GM19023 (cell line): ENCODE results near the gene NOS1AP.
"Not testable (repeated sequence)": the region's sequence is repeated elsewhere in the genome, so short reads cannot be mapped to it uniquely, and the experiment has no call there.

Experiments
- ATAC-seq: cut with Tn5 transposase; IDR thresholded peaks from one replicate; pipeline ENCODE4 v1.9.1; 2021; ENCODE audit warnings: mild to moderate bottlenecking, moderate library complexity; ENCODE audit not compliant: unreplicated experiment

NOS1AP gene

DNA sequence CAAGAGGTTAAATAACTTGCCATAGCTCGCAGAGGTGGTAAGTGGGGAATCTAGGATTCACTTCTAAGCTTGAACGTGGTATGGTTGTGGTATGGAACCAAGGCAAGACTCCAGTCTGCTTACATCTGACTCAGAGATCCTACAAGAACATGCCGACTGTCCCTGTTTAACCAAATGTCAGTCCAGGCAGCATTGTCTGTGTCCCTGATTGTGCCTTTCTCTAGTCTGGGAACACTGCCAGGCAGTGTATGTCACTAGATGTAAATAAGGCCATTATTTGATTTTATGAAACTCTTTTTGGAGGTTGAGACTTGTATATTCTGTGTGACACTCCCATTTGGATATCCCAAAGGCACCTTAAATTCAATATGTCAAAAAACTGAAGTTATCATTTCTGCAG is 96.0 kb downstream of the NOS1AP start:
- ATAC-seq = no peak

DNA sequence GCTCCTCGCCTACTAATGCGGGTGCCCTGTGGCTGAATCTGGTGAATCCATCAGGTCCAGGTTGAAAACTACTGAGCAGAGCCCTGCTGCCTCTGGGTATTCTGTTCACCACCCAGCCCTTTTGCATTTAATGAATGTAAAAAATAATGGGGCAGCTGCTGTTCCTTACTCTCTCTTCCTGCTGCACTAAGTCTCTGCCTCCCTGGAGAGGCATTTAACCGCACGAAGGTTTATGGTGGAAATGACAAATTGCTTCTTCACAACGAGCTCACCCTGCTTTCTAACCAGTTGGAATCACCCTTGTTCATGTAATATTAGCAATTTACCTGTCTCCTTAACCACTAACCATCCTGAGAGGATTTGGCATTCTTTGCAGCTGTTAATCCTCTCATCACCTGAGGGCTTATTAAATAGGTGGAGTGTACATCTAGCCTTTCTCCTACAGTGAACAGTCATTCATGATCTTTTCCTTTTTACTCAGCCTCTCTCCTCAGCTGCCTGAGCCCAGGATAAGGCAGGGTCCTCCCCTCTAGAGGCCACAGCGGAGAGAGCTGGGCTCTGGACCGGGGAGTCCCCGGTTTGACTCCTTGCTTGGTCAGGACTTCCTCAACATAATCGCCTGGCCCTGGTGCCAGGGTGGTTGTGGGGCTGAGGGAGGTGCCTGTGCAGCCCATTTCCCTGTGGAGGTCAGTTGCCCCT is 97.6 kb downstream of the NOS1AP start:
- no peak for ATAC-seq

DNA sequence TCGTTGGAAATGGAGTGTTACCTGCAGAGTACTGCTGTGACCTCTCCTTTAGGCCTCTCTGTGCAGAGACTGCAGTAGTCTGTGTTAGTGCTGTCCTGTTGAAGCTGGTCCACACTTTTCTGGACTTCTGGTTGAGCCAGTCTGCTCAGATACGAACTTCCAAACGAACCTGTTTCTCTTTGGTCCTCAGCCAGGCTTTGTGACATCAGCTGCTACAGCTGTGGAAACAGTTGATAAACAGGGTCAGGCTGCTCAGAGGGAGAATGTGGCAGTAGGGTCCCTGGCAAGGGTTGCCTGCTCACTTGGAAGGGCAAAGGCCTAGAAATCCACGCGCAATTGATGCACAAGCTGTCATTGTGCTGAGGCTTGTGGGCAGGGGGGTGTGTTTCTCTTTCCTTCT is 98.8 kb downstream of the NOS1AP start:
- no peak for ATAC-seq

DNA sequence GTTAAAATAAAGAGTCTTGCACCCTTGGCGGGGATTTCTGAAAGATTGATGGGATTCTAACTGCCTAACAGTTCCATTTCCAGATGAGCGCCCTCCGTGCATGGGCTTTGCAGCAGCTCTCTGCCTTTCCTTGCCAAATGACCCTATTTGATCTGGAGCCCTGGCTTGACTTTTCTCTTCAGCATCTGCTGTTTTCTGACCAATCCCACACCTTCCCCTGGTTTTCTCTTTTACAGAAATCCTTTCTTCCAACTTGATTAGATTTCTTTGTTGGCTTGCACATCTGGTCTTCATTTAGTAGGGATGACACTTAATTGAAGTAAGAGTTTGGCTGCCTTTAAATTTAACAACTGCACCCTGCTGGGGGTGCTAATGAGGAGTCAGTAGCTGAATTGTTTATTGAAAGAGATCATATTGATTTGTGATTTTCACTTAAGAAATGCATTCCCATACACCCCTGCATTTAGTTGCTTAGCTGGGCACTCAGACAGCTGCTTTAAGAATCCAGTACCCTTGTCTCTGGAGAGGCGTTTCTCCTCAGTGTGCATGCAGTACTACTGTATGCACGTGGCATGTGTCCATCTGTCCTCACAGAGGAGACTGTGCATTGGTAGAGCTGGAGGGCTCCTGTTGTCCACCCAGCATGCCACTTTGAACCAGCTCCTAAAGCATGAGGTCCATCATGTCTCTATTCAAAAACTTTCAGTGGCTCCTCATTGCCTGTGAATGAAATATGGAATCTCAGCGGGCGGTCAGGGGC is 99.7 kb downstream of the NOS1AP start:
- ATAC-seq = no peak

DNA sequence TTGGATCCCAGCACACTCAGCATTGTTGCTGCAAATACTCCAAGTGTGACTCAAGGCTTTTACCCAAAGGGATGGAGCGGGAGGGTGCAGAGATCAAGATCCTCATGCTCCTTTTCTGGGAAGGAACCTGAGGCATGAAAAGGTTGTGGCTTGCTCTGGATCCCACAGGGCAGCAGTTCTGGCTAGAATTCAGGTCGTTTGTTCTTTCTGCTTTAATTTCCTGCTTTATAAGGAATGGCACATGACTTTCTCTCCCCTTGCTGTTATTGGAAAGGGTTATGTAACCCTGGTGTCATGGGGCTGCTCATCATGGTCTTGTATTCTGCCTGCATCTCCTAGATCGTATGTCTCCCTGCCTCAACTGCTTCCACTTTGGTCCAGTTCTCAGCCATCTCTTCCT is 101.6 kb downstream of the NOS1AP start:
- no peak for ATAC-seq

DNA sequence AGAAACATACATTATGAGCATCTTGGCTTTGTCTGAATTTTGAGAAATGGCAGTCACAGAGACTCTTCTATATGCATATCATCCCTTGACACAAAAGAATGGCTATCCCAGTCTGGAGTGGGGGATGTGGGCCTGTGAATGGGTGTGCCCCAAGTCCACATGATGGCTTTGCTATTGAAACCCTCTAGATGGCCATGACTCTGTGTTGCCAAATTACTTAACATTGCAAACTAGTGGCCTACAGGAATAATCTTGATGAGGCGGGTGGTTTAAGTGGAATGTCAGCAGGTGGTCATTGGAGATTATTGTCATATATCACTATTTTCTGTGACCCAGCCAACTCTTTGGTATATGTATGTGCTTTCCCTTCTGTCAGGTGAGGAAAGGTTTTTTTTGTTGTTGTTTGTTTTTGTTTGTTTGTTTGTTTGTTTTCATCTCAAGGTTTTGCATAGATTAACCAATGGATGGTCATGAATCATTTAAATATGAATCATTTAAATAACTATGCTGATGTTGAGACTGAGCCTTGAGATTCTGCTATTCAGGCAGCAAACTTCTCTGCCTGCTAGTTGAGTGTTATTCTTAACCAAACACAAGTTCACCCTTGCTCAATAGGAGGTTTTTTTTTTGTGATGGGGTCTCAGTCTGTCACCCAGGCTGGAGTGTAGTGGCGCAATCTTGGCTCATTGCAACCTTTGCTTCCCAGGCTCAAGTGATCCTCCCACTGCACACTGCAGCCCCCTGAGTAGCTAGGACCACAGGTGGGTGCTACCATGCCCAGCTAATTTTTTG is 103.0 kb downstream of the NOS1AP start:
- no peak for ATAC-seq

DNA sequence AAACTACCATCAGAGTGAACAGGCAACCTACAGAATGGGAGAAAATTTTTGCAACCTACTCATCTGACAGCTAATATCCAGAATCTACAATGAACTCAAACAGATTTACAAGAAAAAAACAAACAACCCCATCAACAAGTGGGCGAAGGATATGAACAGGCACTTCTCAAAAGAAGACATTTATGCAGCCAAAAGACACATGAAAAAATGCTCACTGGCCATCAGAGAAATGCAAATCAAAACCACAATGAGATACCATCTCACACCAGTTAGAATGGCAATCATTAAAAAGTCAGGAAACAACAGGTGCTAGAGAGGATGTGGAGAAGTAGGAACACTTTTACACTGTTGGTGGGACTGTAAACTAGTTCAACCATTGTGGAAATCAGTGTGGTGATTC is 104.1 kb downstream of the NOS1AP start:
- ATAC-seq = not testable (repeated sequence)

DNA sequence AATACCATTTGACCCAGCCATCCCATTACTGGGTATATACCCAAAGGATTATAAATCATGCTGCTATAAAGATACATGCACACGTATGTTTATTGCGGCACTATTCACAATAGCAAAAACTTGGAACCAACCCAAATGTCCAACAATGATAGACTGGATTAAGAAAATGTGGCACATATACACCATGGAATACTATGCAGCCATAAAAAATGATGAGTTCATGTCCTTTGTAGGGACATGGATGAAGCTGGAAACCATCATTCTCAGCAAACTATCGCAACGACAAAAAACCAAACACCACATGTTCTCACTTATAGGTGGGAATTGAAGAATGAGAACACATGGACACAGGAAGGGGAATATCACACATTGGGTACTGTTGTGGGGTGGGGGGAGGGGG is 104.5 kb downstream of the NOS1AP start:
- ATAC-seq = not testable (repeated sequence)

DNA sequence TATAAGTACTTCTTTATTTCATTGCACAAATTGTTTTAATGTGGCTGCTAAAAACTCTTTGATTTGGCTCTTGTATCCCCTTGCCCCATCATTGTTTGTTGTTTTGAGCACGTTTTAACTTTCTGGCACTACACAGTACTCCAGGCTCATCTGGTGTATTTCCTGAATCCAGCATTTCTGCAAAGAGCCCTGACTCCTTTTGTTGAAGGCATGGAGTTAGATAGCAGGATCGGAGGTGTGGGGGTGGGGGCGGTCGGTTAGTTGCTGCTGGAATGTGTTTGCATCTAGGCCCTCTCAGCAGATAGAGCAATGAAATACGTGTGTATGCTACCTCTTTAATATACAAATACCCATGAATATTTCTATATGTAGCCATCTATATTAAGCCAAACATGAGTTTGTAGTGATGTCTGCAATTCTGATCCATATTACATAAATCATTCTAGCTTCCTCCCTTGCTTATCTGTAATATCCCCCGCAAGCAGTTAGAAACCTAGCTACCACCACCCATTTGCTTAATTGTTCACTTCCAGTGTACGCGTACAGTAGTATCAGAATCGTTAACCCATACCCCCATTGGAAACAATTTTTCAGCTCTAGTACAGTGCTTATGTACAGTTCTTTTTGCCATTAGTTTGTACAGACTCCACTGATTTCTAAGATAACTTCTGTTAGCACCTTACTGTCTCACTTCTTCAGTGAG is 106.0 kb downstream of the NOS1AP start:
- ATAC-seq = no peak

DNA sequence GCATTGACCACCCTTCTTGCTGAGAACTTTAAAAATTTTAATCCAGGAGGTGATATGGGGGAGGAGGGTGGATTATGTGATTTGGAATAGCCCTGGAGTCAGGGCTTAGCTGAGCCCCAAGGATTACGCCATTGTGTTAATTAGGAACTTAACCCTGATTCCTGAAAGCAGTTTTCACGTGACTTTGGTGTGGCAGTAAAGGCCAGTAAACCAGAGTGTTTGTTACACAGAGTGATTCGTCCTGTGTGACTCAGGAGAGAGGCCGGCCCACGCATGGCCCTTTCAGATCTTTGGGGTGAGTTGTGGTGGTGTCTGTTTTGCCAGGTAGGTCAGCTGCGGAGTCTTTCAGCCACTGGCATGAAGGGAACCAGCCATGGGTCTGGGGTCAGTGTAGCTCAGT is 107.6 kb downstream of the NOS1AP start:
- no peak for ATAC-seq

DNA sequence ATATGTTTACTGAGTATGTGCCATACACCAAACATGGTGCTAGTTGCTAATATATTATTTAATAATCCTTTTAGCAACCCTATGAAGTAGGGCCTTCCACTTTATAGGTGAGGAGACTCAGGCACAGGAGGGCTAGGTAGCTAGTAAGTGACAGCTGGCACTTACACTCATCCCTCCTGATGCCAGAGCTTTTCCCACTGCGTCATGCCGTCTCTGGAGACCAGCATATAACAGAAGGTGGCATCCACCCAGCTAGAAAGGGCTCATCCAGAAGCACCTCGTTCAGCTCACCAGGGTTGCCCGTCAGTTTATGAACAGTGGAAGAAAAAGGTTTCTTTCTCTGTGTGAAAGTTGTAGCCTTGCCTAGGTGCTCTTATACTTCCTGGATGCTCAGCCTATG is 108.9 kb downstream of the NOS1AP start:
- no peak for ATAC-seq

DNA sequence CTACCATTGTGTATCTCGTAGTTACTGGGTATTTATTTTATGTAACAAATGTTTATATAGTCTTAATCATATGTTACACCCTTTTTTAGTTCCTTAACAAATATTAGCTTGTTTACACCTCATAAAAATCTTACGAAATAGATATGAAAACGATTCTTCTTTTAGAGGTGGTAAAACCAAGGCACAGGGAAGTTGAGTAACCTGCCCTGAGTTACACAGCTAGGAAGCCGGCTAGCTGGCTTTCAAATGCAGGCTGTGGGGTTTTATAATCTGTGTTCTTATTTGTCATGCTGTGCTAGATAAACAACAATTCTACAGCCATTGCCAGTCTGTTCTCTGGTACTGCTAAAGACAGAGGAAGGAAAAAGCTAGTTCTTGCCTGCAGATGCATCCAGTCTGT is 109.6 kb downstream of the NOS1AP start:
- ATAC-seq = no peak

DNA sequence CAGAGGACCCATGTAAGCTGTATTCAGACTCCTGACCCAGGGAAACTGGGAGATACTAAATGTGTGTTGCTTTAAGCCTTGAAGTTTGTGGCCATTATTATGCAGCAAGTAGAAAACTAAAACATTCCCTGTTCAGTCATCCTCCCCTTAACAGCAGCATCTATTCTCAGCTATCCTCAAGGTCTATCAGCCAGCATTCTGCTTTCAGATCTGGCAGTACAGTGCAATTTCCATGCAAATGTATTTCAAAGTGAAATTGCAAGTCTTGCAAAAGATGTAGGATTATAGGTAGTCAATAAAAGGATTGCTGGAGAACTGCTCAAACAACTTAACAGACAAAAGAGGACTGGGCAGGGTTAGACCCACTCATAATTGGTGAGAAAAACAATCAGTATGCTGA is 111.3 kb downstream of the NOS1AP start:
- no peak for ATAC-seq

DNA sequence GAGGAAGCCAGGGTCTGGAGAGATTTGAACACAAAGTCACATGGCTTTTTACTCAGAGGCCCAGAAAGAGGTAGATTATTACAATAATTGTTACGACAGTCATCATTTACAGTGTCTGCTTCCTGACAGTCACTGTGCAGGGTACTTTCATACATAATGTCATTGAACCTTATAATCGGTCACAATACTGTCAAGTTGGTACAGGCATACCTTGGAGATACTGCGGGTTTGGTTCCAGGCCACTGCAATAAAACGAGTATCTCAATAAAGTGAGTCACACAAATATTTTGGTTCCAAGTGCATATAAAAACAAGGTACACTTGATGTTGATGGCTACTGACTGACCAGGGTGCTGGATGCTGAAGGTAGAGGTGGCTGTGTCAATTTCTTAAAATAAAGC is 112.6 kb downstream of the NOS1AP start:
- no peak for ATAC-seq

DNA sequence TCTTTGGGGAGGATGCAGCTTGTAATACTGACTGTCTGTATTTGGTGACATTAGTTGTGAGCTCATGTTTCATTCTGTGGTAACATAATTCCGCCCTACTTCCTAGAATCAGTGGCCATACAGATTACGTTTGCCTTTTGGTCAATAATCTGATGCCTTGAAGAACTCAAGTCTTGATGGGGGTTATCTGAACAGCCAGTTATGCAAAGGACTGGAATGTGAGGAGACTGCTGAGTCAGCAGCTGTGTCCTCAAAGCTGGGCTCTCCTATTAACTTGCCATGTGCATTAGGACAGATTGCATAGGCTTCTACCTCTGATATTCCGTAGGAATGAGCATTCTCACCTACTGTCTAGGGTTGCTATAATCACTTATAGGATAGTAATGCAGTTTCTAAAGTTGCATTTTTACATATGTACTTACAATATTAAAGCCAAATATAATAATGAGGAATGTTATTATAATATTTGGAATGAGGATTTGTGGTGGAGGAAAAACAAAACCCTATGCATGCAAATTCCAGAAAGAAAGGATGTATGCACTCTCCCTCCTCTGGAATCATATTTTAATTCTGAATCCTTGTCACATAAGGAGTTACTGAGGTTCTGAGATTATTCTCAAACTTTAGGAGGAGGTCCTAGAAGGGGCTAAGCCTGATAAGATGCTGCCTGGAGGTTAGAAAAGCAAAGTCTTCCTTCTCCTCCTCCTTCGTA is 116.0 kb downstream of the NOS1AP start:
- no peak for ATAC-seq

DNA sequence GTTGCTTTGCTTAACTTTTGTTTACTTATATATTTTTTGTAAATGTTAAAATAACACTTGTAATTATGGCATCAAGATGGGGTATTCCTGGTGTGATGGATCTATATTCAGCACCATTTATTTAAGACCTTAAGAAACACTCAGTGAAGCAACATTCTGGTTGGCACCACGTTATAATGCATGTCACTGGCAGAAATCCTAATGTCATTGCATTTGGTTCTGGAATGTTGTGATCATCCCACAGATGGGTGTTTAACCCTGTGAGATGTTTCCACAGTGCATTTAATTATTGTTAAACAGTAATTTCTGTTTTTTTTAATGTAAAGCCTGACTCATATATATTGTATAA is 116.5 kb downstream of the NOS1AP start:
- ATAC-seq = no peak

DNA sequence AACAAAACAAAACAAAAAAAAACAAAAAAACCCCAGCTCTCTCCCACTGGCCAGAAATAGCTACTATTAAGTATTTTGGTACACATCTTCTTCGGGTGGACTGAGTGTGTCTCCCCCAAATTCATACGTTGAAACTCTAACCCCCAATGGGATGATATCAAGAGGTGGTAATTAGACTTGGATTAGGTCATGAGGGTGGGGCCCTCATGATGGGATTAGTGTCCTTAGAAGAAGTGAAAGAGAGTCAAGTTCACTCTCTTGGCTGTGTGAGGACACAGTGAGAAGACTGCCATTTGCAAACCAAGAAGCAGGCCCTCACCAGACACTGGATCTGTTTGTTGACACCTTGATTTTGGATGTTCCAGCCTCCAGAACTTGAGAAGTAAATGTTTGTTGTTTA is 116.9 kb downstream of the NOS1AP start:
- ATAC-seq = no peak

DNA sequence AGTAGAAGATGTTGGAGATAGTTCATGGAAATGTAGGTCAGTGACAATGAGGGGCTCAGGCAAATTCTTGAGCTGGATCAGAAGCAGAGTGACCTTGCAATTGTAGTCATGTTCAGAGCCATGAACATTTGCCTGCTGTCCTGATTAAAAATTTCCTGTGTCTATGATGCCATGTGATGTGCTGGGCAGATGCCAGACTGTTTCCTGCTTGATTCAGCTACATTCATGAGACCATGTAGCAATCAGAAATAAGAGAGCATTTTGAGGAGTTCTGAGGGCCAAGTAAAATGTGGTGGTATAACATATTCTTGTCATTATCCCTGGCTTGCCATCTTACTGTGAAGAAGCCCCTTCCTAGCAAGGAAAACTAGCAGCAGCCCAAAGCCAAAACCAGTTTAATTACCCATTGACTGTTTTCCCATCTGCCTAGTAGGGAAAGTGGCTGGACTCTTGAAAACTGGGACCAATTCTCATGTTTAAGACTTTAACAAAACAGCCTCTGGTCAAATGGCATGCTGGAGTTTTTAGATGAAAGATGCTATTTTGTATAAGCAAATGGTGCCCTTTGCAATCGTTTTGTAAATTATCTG is 118.3 kb downstream of the NOS1AP start:
- no peak for ATAC-seq

DNA sequence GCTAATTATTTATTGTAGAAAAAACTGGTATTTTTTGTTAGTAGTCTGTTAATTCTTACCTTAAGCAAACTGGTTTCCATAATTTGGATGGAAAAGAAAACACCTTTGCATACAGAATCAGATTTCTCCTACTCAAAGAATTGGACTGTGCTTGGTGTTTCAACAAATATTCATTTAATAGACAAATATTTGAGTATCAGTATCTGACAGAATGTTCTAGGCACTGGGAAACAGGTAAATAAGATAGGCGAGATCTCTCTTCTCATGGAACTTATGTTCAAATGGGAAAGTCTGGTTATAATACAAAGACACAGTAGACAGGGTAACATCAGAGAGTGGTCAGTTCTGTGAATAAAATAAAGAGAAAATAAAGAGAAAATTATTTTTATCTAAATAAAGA is 119.9 kb downstream of the NOS1AP start:
- no peak for ATAC-seq
